GM12891 (cell line): ENCODE data around the gene ANXA2.

ENCODE experiments used
- DNase-seq: peaks from one replicate; pipeline ENCODE4 v3.0.0; 2011; ENCODE audit warnings: low spot score; ENCODE audit not compliant: insufficient read length
- FAIRE-seq: peaks from 2 replicates; lab custom pipeline; 2011; peaks lifted over from hg19 to GRCh38; lab: Jason Lieb, UNC
- PAX5 ChIP-seq: IDR thresholded peaks from 2 replicates; pipeline ENCODE4 v1.6.1; 2011; ENCODE audit warnings: low read length, moderate library complexity, mild to moderate bottlenecking; ENCODE audit not compliant: insufficient read depth, severe bottlenecking
- POLR2A ChIP-seq: IDR thresholded peaks from 2 replicates; pipeline ENCODE4 v1.6.1; 2011; ENCODE audit warnings: low read depth, low read length, control low read depth
- POLR2AphosphoS5 ChIP-seq: IDR thresholded peaks from 2 replicates; pipeline ENCODE4 v1.6.1; 2011; ENCODE audit warnings: low read depth, low read length, control low read depth
- POU2F2 ChIP-seq: IDR thresholded peaks from 2 replicates; pipeline ENCODE4 v1.6.1; 2011; ENCODE audit warnings: low read depth, mild to moderate bottlenecking, control low read depth, low read length, moderate library complexity
- SPI1 ChIP-seq: IDR thresholded peaks from 2 replicates; pipeline ENCODE4 v1.6.1; 2011; ENCODE audit warnings: low read depth, low read length, control low read depth
- TAF1 ChIP-seq: IDR thresholded peaks from 2 replicates; pipeline ENCODE4 v1.6.1; 2011; ENCODE audit warnings: low read depth, low read length, control low read depth

ANXA2 gene

GRCh38 chr15:60372227-60372626, 25.6 kb downstream of the ANXA2 start:
- TF ChIP-seq PAX5 (no peak), POLR2AphosphoS5 (no peak), TAF1 (no peak), POLR2A (no peak), SPI1 (no peak), POU2F2 (no peak)
- FAIRE-seq (no peak), DNase-seq (no peak)

GRCh38 chr15:60371175-60372051, 26.4 kb downstream of the ANXA2 start:
- TF ChIP-seq POLR2AphosphoS5 (no peak), TAF1 (no peak), POLR2A (no peak), PAX5 (no peak), POU2F2 (no peak), SPI1 (no peak)
- FAIRE-seq (no peak), DNase-seq (no peak)

GRCh38 chr15:60370869-60371136, 27.0 kb downstream of the ANXA2 start:
- FAIRE-seq, result no peak
- TF ChIP-seq POLR2AphosphoS5, result no peak
- TF ChIP-seq POLR2A, result no peak
- TF ChIP-seq POU2F2, result no peak
- TF ChIP-seq TAF1, result no peak
- no peak for TF ChIP-seq SPI1
- TF ChIP-seq PAX5, result no peak

GRCh38 chr15:60370105-60370868, 27.5 kb downstream of the ANXA2 start:
- FAIRE-seq, result no peak
- no peak for TF ChIP-seq POLR2A
- TF ChIP-seq TAF1, result no peak
- no peak for TF ChIP-seq POU2F2
- TF ChIP-seq SPI1, result no peak
- TF ChIP-seq PAX5, result no peak
- TF ChIP-seq POLR2AphosphoS5, result no peak

More at GRCh38 chr15:60370869-60371136, 27.0 kb downstream of the ANXA2 start:
- DNase-seq, result no peak

GRCh38 chr15:60369696-60370095, 28.1 kb downstream of the ANXA2 start:
- DNase-seq, result no peak
- TF ChIP-seq TAF1 (no peak), POLR2A (no peak), POLR2AphosphoS5 (no peak)
- no peak for FAIRE-seq

More at GRCh38 chr15:60370105-60370868, 27.5 kb downstream of the ANXA2 start:
- no peak for DNase-seq

- TF ChIP-seq SPI1 (no peak), POU2F2 (no peak), PAX5 (no peak), POLR2AphosphoS5 (no peak), TAF1 (no peak), POLR2A (no peak)
- FAIRE-seq, result no peak
Measured at GRCh38 chr15:60364612-60364924, 33.2 kb downstream of the ANXA2 start.

GRCh38 chr15:60363903-60364611, 33.7 kb downstream of the ANXA2 start:
- DNase-seq (no peak), FAIRE-seq (no peak)
- TF ChIP-seq POLR2AphosphoS5 (no peak), TAF1 (no peak), SPI1 (no peak), PAX5 (no peak), POU2F2 (no peak), POLR2A (no peak)

More at GRCh38 chr15:60364612-60364924, 33.2 kb downstream of the ANXA2 start:
- DNase-seq, result no peak

GRCh38 chr15:60363087-60363549, 34.7 kb downstream of the ANXA2 start:
- DNase-seq, result no peak
- FAIRE-seq, result no peak
- TF ChIP-seq POLR2A (no peak), PAX5 (no peak), TAF1 (no peak), POU2F2 (no peak), SPI1 (no peak), POLR2AphosphoS5 (no peak)

GRCh38 chr15:60362321-60363086, 35.3 kb downstream of the ANXA2 start:
- TF ChIP-seq SPI1, result no peak
- TF ChIP-seq PAX5, result no peak
- no peak for TF ChIP-seq POU2F2
- no peak for TF ChIP-seq POLR2AphosphoS5
- TF ChIP-seq POLR2A, result no peak
- no peak for TF ChIP-seq TAF1
- FAIRE-seq (no peak), DNase-seq (no peak)

- DNase-seq (peak; percentile 32), FAIRE-seq (peak; percentile 93)
Measured at GRCh38 chr15:60359738-60360137, 38.0 kb downstream of the ANXA2 start.
